Stimulated activated naive B cell treated with anti-CD40 and anti-IgM and Interleukin-4, amounts not matched to agents 10 μg/mL and 1 μg/mL and 100 μg/mL, for 72 hours (primary cell): ENCODE measurements around the gene ERICH6.
A peak's percentile ranks its signal among the peaks of the same experiment; 100 is the strongest.
"Not testable (repeated sequence)": the region's sequence is repeated elsewhere in the genome, so short reads cannot be mapped to it uniquely, and the experiment has no call there.

ENCODE experiments used
- ATAC-seq, 2 donors: fragments of 150-1000 bp; cut with Tn5 transposase; replicated peaks; 2 replicates each; pipeline ENCODE4 v1.10.0; 2021; ENCODE audit warnings: moderate library complexity in 1 of 2
- DNase-seq: peaks from one replicate; pipeline ENCODE4 v3.0.0; 2021
- H3K27ac Mint-ChIP-seq: one replicate; pipeline ENCODE4 v1.8.0; 2022; ENCODE audit warnings: mild to moderate bottlenecking, mixed read lengths
- H3K27me3 Mint-ChIP-seq, 2 donors: one replicate each; pipeline ENCODE4 v1.8.0; 2022; ENCODE audit warnings: mixed read lengths in 2 of 2
- H3K36me3 Mint-ChIP-seq, 2 donors: one replicate each; pipeline ENCODE4 v1.8.0; 2022; ENCODE audit warnings: mixed read lengths in 2 of 2, mild to moderate bottlenecking in 1 of 2
- H3K4me1 Mint-ChIP-seq, 2 donors: one replicate each; pipeline ENCODE4 v1.8.0; 2022; ENCODE audit warnings: mixed read lengths in 2 of 2, mild to moderate bottlenecking in 1 of 2
- H3K4me3 Mint-ChIP-seq, 2 donors: one replicate each; pipeline ENCODE4 v1.8.0; 2022; ENCODE audit warnings: mild to moderate bottlenecking in 2 of 2, mixed read lengths in 2 of 2, moderate library complexity in 1 of 2
- H3K9me3 Mint-ChIP-seq, 2 donors: one replicate each; pipeline ENCODE4 v1.8.0; 2022; ENCODE audit warnings: mixed read lengths in 2 of 2, mild to moderate bottlenecking in 1 of 2

The ERICH6 gene

DNA sequence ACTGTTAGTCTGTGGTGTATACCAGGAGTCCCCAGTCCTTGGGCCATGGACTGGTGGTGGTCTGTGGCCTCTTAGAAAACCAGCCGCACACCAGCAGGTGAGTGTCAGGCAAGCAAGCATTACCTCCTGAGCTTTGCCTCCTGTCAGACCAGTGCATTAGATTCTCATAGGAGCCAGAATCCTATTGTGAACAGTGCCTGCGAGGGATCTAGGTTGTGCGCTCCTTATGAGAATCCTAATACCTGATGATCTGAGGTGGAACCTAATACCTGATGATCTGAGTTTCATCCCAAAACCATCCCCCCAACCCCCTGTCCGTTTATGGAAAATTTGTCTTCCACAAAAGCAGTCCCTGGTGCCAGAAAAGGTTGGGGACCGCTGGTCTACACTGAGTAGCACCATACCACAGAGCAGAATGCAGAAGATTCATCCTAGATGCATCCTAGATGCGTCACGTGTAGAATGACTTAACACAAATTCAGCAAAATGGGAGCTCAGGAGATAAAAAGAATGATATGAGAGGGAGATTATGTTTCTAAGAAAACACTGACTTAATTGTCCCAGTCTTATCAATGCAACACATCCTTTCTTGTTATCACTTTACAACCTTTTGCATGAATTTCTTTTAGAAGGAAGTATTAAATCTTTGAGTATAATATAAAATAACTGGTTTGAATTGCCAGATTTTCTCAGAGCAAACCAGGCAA is 72.1 kb downstream of the ERICH6 start:
- Mint-ChIP-seq H3K4me3 (no peak overlapping the region), H3K9me3 (no peaks in the 10 kb centered on the region), H3K4me1 (peaks cover 9 to 32% of the 10 kb centered on the region in 2 donors), H3K36me3 (peaks cover 16 to 28% of the 10 kb centered on the region in 2 donors), H3K27ac (peak overlapping the region; percentile 42), H3K27me3 (no peaks in the 10 kb centered on the region)
- DNase-seq (no peak), ATAC-seq (no peak)

DNA sequence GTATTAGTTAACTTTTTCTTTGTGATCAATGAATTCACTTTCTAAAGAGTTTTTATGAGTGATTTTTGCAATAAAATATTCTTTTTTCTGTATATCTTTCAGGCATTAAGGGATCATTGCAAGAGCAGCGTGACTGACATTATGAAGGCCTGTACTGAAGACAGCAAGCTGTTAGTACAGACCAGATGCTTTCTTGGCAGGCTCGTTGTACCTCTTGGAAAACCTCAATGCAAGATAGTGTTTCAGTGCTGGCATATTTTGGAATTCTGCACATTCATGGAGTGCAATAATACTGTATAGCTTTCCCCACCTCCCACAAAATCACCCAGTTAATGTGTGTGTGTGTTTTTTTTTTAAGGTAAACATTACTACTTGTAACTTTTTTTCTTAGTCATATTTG is 76.2 kb downstream of the ERICH6 start:
- H3K9me3 Mint-ChIP-seq, result no peaks in the 10 kb centered on the region
- H3K4me3 Mint-ChIP-seq, result no peak overlapping the region
- no peak overlapping the region for H3K27ac Mint-ChIP-seq
- DNase-seq (no peak), ATAC-seq (no peak)
- peaks cover 28 to 32% of the 10 kb centered on the region in 2 donors for H3K36me3 Mint-ChIP-seq
- no peaks in the 10 kb centered on the region for H3K27me3 Mint-ChIP-seq
- peaks cover 0 to 7% of the 10 kb centered on the region in 2 donors for H3K4me1 Mint-ChIP-seq

DNA sequence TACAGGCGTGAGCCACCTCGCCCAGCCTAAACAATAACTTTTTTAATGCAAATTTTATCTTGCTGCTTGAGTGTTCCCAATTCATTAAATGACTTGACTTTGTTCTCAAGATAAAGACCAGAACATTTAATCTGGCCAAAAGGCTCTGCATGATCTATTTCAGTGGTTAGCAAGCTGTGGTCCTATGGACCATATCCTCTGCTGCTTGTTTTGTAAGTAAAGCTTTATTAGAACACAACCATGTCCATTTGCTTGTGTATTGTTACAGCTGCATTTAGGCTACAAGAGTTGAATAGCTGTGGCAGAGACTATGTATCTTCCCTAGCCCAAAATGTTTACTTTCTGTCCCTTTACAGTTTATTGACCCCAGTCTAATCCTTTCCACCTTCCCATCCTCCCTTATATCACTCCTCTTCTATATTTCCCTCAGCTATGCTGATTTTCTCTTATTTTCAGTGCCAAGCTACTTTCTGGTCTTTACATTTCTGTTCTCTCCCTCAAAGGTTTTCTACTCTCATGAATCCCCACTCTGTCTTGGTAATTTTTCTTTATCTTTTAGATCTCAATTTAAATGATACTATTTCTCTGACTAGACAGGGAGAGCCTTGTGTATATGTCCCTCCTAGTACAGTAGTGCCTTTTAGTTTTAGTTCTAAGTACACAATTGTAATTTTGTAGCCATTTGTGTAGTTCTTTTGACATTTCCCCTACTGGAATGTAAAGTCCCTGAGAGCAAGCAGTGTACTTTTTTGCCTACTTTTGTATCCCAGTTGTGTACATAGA is 77.4 kb downstream of the ERICH6 start:
- Mint-ChIP-seq H3K9me3 (no peaks in the 10 kb centered on the region), H3K27ac (no peak overlapping the region), H3K4me1 (peaks cover 3 to 13% of the 10 kb centered on the region in 2 donors), H3K4me3 (no peak overlapping the region), H3K36me3 (peaks cover 27 to 36% of the 10 kb centered on the region in 2 donors), H3K27me3 (no peaks in the 10 kb centered on the region)
- DNase-seq (no peak), ATAC-seq (no peak)

- Mint-ChIP-seq H3K27ac (no peak overlapping the region), H3K4me3 (no peak overlapping the region), H3K9me3 (no peaks in the 10 kb centered on the region), H3K27me3 (no peaks in the 10 kb centered on the region), H3K4me1 (peaks cover 9 to 32% of the 10 kb centered on the region in 2 donors), H3K36me3 (peaks cover 28 to 34% of the 10 kb centered on the region in 2 donors)
- ATAC-seq, result no peak
- no peak for DNase-seq
These were observed 79.8 kb downstream of the ERICH6 start for GRCh38 chr3:150623945-150624344.

DNA sequence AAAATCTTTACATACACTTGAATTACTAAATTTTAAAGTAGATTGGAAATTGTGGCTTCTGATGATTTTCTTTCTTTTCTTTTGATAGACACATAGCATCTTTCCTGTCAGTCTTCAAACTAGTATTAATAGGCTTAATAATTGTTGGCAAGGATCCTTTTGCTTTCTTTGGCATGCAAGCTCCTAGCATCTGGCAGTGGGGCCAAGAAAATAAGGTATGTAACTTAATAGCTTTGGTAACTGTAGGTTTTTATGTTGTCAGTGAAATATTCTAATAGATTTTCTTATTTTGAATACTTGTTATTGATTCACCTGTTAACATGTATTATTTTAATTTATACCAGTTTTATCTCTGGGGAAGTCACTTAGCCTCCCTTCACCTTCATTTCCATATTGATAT is 80.8 kb downstream of the ERICH6 start:
- DNase-seq, H3K27ac Mint-ChIP-seq, H3K9me3 Mint-ChIP-seq, H3K4me3 Mint-ChIP-seq, ATAC-seq, H3K27me3 Mint-ChIP-seq: not testable (repeated sequence)
- Mint-ChIP-seq H3K4me1 (peaks cover 12 to 37% of the 10 kb centered on the region in 2 donors), H3K36me3 (peaks cover 37 to 39% of the 10 kb centered on the region in 2 donors)

GRCh38 chr3:150620002-150620689 is 83.6 kb downstream of the ERICH6 start:
- no peak for ATAC-seq
- H3K9me3 Mint-ChIP-seq, result no peaks in the 10 kb centered on the region

GRCh38 chr3:150613709-150614480 is 89.8 kb downstream of the ERICH6 start:
- peaks cover 0 to 3% of the 10 kb centered on the region in 2 donors for H3K9me3 Mint-ChIP-seq
- ATAC-seq (no peak), DNase-seq (no peak)
- H3K4me3 Mint-ChIP-seq, result no peak overlapping the region
- no peak overlapping the region for H3K27ac Mint-ChIP-seq
- H3K4me1 Mint-ChIP-seq, result peaks cover 28 to 57% of the 10 kb centered on the region in 2 donors
- no peaks in the 10 kb centered on the region for H3K27me3 Mint-ChIP-seq
- peaks cover 44 to 54% of the 10 kb centered on the region in 2 donors for H3K36me3 Mint-ChIP-seq

More at GRCh38 chr3:150620002-150620689, 83.6 kb downstream of the ERICH6 start:
- Mint-ChIP-seq H3K4me3 (no peak overlapping the region), H3K36me3 (peaks cover 25 to 32% of the 10 kb centered on the region in 2 donors), H3K27ac (no peak overlapping the region), H3K4me1 (peaks cover 14 to 33% of the 10 kb centered on the region in 2 donors), H3K27me3 (no peaks in the 10 kb centered on the region)
- DNase-seq, result no peak

DNA sequence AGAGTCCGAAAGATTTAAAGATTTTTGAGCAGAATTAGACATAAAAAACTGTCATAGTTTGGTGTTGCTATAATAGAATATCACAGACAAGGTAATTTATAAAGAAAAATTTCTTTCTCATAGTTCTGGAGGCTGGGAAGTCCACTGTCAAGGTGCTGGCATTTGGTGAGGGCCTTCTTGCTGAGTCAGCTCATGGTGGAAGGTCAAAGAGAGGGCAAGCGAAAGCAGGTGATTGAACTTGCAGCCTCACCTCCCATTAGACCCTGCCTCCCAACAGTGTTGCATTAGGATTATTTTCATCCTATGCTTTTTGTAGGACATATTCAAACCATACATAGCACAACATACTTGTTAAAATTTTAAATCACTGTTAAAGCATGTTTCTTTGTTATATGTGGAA is 90.7 kb downstream of the ERICH6 start:
- no peak overlapping the region for H3K27ac Mint-ChIP-seq
- H3K4me3 Mint-ChIP-seq, result no peak overlapping the region
- no peaks in the 10 kb centered on the region for H3K27me3 Mint-ChIP-seq
- peaks cover 30 to 60% of the 10 kb centered on the region in 2 donors for H3K4me1 Mint-ChIP-seq
- no peak for DNase-seq
- ATAC-seq, result no peak
- peaks cover 0 to 3% of the 10 kb centered on the region in 2 donors for H3K9me3 Mint-ChIP-seq
- peaks cover 37 to 51% of the 10 kb centered on the region in 2 donors for H3K36me3 Mint-ChIP-seq

- Mint-ChIP-seq H3K36me3 (peaks cover 37 to 52% of the 10 kb centered on the region in 2 donors), H3K4me1 (peaks cover 35 to 66% of the 10 kb centered on the region in 2 donors), H3K27ac (no peak overlapping the region), H3K27me3 (no peaks in the 10 kb centered on the region), H3K9me3 (peaks cover 0 to 3% of the 10 kb centered on the region in 2 donors), H3K4me3 (no peak overlapping the region)
- ATAC-seq (no peak), DNase-seq (no peak)
These were observed 91.2 kb downstream of the ERICH6 start for GRCh38 chr3:150612494-150612893.

DNA sequence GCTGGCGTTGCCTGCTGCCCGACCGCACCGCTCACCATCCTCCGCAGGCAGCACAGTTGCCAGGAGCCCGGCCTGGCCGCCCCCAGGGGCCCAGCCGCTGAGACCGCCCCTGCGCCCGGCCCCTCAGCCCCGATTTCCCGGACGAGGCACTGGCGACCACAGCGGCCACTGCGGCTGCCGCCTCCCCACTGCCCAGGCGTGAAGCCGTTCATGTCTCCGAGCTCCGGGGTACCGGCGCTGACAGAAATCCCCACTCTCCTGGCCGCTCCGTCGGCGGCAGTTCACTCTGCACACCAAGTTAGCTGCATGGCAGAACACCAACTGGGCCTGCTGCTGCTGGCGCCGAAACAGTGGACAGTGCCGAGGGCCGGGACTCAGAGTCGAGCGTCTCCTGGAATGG is 92.1 kb downstream of the ERICH6 start:
- peaks cover 37 to 74% of the 10 kb centered on the region in 2 donors for H3K4me1 Mint-ChIP-seq
- no peak for ATAC-seq

GRCh38 chr3:150610785-150611184 is 92.9 kb downstream of the ERICH6 start:
- H3K4me3 Mint-ChIP-seq, result peak overlapping the region in 1 of 2 donors; percentile 15
- peaks cover 0 to 3% of the 10 kb centered on the region in 2 donors for H3K9me3 Mint-ChIP-seq
- H3K4me1 Mint-ChIP-seq, result peaks cover 44 to 83% of the 10 kb centered on the region in 2 donors
- H3K27ac Mint-ChIP-seq, result no peak overlapping the region
- DNase-seq, result no peak
- ATAC-seq, result no peak
- no peaks in the 10 kb centered on the region for H3K27me3 Mint-ChIP-seq
- H3K36me3 Mint-ChIP-seq, result peaks cover 51 to 68% of the 10 kb centered on the region in 2 donors

More for the DNA sequence above, 92.1 kb downstream of the ERICH6 start:
- Mint-ChIP-seq H3K27me3 (no peaks in the 10 kb centered on the region), H3K36me3 (peaks cover 43 to 60% of the 10 kb centered on the region in 2 donors), H3K4me3 (no peak overlapping the region), H3K27ac (no peak overlapping the region), H3K9me3 (peaks cover 0 to 3% of the 10 kb centered on the region in 2 donors)
- no peak for DNase-seq

GRCh38 chr3:150609988-150610387 is 93.7 kb downstream of the ERICH6 start:
- Mint-ChIP-seq H3K27ac (peak overlapping the region; percentile 21), H3K4me1 (peaks cover 44 to 85% of the 10 kb centered on the region in 2 donors), H3K9me3 (peaks cover 0 to 3% of the 10 kb centered on the region in 2 donors), H3K4me3 (peak overlapping the region in 1 of 2 donors; percentile 55), H3K36me3 (peaks cover 54 to 68% of the 10 kb centered on the region in 2 donors), H3K27me3 (no peaks in the 10 kb centered on the region)
- no peak for DNase-seq
- peak; percentile 36 to 37 for ATAC-seq
